Sigmoid colon (tissue), 3 donors: ENCODE measurements around the gene OSMR.
"Not testable (repeated sequence)": the region's sequence is repeated elsewhere in the genome, so short reads cannot be mapped to it uniquely, and the experiment has no call there.

Experiments
- POLR2A ChIP-seq, 2 donors: fragments of 450-650 bp; IDR thresholded peaks; one replicate each; pipeline ENCODE4 v1.6.1; 2016; ENCODE audit warnings: antibody characterized with exemption in 2 of 2, mild to moderate bottlenecking in 2 of 2, moderate library complexity in 2 of 2
- TF ChIP-seq, protein P1 (sequence below), 4 experiments: fragments of 450-650 bp in 3 of 4; fragments of 200-600 bp in 1 of 4; IDR thresholded peaks; one replicate each; pipeline ENCODE4 v1.5.1; 2016 to 2019; ENCODE audit warnings: antibody characterized with exemption in 4 of 4, mild to moderate bottlenecking in 3 of 4, moderate library complexity in 2 of 4

- TF ChIP-seq, protein P1, sequence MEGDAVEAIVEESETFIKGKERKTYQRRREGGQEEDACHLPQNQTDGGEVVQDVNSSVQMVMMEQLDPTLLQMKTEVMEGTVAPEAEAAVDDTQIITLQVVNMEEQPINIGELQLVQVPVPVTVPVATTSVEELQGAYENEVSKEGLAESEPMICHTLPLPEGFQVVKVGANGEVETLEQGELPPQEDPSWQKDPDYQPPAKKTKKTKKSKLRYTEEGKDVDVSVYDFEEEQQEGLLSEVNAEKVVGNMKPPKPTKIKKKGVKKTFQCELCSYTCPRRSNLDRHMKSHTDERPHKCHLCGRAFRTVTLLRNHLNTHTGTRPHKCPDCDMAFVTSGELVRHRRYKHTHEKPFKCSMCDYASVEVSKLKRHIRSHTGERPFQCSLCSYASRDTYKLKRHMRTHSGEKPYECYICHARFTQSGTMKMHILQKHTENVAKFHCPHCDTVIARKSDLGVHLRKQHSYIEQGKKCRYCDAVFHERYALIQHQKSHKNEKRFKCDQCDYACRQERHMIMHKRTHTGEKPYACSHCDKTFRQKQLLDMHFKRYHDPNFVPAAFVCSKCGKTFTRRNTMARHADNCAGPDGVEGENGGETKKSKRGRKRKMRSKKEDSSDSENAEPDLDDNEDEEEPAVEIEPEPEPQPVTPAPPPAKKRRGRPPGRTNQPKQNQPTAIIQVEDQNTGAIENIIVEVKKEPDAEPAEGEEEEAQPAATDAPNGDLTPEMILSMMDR (IDR thresholded peaks at IDR 0.05) = not testable (repeated sequence)
- not testable (repeated sequence) for TF ChIP-seq POLR2A (IDR thresholded peaks at IDR 0.05)
These were observed 16.4 kb downstream of the OSMR start for GRCh38 chr5:38861986-38862770.
